ENCODE data around the gene ERBB3.

DNA sequence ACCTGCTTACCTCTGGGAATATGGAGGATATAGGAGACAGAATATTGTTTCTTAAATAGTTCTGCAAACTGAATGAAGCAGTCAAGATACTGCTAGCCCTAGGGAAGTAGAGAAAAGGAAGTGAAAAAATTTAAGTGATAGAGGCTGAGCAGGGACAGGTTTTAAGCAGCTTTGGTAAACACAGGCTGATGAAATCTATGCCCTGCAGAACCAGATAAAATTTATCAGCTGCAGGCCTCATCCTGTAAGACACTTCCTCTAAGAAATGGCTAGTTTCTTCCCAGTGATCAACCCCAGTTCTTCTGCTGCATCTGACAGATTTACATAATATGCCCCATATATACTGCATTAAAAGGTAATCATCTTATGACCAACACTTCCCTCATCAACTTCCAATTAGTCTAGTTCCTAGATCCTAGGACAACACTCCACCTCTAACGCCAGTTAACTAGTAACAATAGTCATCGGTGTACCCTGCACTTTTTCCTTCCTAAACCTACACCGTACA is 46.8 kb downstream of the ERBB3 start:
- no peak for TF ChIP-seq EZH2phosphoT487 (IDR thresholded peaks at IDR 0.05; ENCODE audit: borderline replicate concordance, low read length)
- TF ChIP-seq, protein P1, sequence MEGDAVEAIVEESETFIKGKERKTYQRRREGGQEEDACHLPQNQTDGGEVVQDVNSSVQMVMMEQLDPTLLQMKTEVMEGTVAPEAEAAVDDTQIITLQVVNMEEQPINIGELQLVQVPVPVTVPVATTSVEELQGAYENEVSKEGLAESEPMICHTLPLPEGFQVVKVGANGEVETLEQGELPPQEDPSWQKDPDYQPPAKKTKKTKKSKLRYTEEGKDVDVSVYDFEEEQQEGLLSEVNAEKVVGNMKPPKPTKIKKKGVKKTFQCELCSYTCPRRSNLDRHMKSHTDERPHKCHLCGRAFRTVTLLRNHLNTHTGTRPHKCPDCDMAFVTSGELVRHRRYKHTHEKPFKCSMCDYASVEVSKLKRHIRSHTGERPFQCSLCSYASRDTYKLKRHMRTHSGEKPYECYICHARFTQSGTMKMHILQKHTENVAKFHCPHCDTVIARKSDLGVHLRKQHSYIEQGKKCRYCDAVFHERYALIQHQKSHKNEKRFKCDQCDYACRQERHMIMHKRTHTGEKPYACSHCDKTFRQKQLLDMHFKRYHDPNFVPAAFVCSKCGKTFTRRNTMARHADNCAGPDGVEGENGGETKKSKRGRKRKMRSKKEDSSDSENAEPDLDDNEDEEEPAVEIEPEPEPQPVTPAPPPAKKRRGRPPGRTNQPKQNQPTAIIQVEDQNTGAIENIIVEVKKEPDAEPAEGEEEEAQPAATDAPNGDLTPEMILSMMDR (conservative IDR thresholded peaks at IDR 0.05; ENCODE audit: low read depth, low read length) = no peak

Data from PC-3 (cell line).